OCI-LY3 (cell line): ENCODE results near the gene INTS1.

Source experiments
- H2AFZ ChIP-seq: fragments of 200-600, 300-600 bp; shearing (Covaris generic); 2 replicates; pipeline ENCODE4 v1.6.0; 2014; ENCODE audit warnings: antibody characterized with exemption, low read depth, low read length
- H3K27ac ChIP-seq: fragments of 200-600, 300-600 bp; sonication (generic); 2 replicates; pipeline ENCODE4 v1.5.1; 2014; ENCODE audit warnings: mild to moderate bottlenecking, low read length, moderate library complexity, mixed read lengths
- H3K27me3 ChIP-seq: fragments of 200-600, 300-600 bp; sonication (generic); 2 replicates; pipeline ENCODE4 v1.6.1; 2014; ENCODE audit warnings: low read depth, low read length, mixed read lengths
- H3K36me3 ChIP-seq: fragments of 200-600, 300-600 bp; sonication (generic); replicated peaks from 2 replicates; pipeline ENCODE3; 2014; ENCODE audit warnings: low read depth, low read length, mixed read lengths
- H3K4me1 ChIP-seq: fragments of 300-600, 200-600 bp; sonication (generic); 2 replicates; pipeline ENCODE4 v1.6.1; 2014; ENCODE audit warnings: low read length, mixed read lengths
- H3K4me2 ChIP-seq: fragments of 200-600, 300-600 bp; sonication (generic); 2 replicates; pipeline ENCODE4 v1.6.1; 2014; ENCODE audit warnings: low read length, mixed read lengths
- H3K4me3 ChIP-seq: fragments of 300-600, 200-600 bp; sonication (generic); 2 replicates; pipeline ENCODE4 v1.5.1; 2014; ENCODE audit warnings: antibody characterized with exemption, mild to moderate bottlenecking, low read length, moderate library complexity
- H3K79me2 ChIP-seq: fragments of 300-600, 200-600 bp; shearing (Covaris generic); 2 replicates; pipeline ENCODE4 v1.6.1; 2014; ENCODE audit warnings: mild to moderate bottlenecking, low read length, mixed read lengths
- H3K9ac ChIP-seq: fragments of 300-600, 200-600 bp; shearing (Covaris generic); 2 replicates; pipeline ENCODE4 v1.6.0; 2014; ENCODE audit warnings: mild to moderate bottlenecking, low read length, moderate library complexity
- H3K9me3 ChIP-seq: fragments of 200-600, 300-600 bp; shearing (Covaris generic); 2 replicates; pipeline ENCODE4 v1.6.1; 2014; ENCODE audit warnings: low read length, mixed read lengths; ENCODE audit not compliant: insufficient read depth
- H4K20me1 ChIP-seq: fragments of 200-600, 300-600 bp; sonication (generic); 2 replicates; pipeline ENCODE4 v1.6.1; 2016; ENCODE audit warnings: low read length, mixed read lengths; ENCODE audit not compliant: insufficient read depth
- EZH2phosphoT487 ChIP-seq: fragments of 200-600 bp; shearing (Covaris generic); IDR thresholded peaks from 2 replicates; pipeline ENCODE4 v1.6.1; 2018; ENCODE audit warnings: antibody characterized with exemption, mixed run types, low read depth
- TF ChIP-seq, protein P1 (sequence below): fragments of 200-600, 300-600 bp; sonication (generic); IDR thresholded peaks from 2 replicates; pipeline ENCODE4 v1.5.1; 2014; ENCODE audit warnings: antibody characterized with exemption, low read length, low read depth

Gene INTS1

DNA sequence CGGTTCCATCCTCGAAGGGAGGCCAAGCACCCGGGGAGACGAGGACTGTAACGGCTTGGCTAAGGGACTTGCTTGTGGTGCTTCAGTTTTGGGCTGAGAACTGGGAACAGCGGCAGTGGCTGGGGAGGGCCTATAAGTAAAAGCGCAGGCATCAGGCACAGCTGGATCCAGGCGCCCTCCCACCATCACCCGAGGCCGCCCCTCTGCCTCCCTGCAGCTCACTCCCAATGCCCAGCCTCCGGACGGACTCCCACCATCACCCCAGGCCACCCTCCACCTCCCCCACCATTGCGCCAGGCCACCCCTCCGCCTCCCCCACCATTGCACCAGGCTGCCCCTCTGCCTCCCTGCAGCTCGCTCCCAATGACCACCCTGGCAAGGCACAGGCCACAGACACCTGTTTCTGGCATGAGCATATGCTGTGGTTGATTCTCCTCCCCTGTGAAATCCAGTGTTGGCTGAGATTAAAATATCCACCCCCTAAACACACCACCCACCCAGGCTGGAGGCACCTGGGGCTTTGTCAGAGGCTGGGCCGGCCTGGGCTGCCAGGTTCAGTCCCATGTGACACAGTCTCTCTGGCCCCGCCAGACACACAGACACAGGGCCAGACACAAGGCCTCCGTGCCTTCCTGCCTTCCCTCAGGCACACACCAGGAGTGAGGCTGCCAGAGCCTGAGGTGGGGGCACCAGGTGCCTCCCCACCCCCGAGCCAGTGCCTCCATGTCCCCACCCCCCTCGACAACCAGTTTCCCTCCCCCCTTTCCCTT lies 61.6 kb downstream of the INTS1 start:
- H3K79me2 ChIP-seq: no peaks in the 10 kb centered on the region
- no peaks in the 10 kb centered on the region for H3K9me3 ChIP-seq
- no peak overlapping the region for H3K4me2 ChIP-seq
- no peak overlapping the region for H3K9ac ChIP-seq
- no peak overlapping the region for H3K27ac ChIP-seq
- no peaks in the 10 kb centered on the region for H3K36me3 ChIP-seq
- no peaks in the 10 kb centered on the region for H3K4me1 ChIP-seq
- H3K27me3 ChIP-seq: no peaks in the 10 kb centered on the region
- H3K4me3 ChIP-seq: no peak overlapping the region
- TF ChIP-seq, protein P1, sequence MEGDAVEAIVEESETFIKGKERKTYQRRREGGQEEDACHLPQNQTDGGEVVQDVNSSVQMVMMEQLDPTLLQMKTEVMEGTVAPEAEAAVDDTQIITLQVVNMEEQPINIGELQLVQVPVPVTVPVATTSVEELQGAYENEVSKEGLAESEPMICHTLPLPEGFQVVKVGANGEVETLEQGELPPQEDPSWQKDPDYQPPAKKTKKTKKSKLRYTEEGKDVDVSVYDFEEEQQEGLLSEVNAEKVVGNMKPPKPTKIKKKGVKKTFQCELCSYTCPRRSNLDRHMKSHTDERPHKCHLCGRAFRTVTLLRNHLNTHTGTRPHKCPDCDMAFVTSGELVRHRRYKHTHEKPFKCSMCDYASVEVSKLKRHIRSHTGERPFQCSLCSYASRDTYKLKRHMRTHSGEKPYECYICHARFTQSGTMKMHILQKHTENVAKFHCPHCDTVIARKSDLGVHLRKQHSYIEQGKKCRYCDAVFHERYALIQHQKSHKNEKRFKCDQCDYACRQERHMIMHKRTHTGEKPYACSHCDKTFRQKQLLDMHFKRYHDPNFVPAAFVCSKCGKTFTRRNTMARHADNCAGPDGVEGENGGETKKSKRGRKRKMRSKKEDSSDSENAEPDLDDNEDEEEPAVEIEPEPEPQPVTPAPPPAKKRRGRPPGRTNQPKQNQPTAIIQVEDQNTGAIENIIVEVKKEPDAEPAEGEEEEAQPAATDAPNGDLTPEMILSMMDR: no peak
- no peak for TF ChIP-seq EZH2phosphoT487
- H2AFZ ChIP-seq: no peak overlapping the region
- no peaks in the 10 kb centered on the region for H4K20me1 ChIP-seq

DNA sequence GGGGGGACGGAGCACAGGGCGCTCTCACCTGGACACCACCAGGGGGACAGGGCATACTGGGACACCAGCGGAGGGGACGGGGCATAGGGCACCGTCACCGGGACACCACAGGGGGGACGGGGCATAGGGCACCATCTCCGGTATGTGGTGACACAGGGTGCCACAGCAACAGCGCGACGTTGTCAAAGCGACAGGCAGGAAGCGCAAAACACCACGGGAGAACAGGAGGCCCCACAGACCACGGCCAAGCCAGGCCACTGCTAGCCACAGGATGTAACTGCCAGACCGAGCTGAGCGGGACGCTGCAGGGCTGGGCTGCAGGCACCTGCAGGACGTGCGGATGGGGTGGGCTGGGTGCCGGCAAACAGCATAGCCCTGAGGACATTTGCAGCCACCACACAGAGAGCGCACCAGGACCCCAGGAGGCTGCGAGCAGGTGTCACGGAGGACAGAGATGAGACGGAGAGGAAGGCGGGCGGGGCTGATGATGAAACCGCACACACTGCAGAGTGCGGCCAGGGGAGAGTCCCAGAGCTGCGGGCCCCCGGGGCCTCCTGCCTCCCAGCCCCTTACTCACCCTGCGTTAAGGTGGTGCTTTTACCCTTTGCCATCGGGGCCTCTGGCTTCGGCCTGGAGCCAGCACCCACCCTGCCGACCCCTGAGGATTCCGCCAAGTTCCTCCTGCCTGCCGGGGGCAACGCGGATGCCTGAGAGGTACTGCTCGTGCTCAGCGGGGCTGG lies 62.4 kb downstream of the INTS1 start:
- H3K27ac ChIP-seq: no peak overlapping the region
- no peaks in the 10 kb centered on the region for H3K36me3 ChIP-seq
- H3K4me2 ChIP-seq: no peak overlapping the region
- H3K4me1 ChIP-seq: no peaks in the 10 kb centered on the region
- no peak overlapping the region for H3K9ac ChIP-seq
- H2AFZ ChIP-seq: no peak overlapping the region
- no peaks in the 10 kb centered on the region for H3K9me3 ChIP-seq
- no peak overlapping the region for H3K4me3 ChIP-seq
- no peaks in the 10 kb centered on the region for H4K20me1 ChIP-seq
- no peaks in the 10 kb centered on the region for H3K27me3 ChIP-seq
- no peak for TF ChIP-seq EZH2phosphoT487
- TF ChIP-seq, protein P1: no peak
- no peaks in the 10 kb centered on the region for H3K79me2 ChIP-seq

DNA sequence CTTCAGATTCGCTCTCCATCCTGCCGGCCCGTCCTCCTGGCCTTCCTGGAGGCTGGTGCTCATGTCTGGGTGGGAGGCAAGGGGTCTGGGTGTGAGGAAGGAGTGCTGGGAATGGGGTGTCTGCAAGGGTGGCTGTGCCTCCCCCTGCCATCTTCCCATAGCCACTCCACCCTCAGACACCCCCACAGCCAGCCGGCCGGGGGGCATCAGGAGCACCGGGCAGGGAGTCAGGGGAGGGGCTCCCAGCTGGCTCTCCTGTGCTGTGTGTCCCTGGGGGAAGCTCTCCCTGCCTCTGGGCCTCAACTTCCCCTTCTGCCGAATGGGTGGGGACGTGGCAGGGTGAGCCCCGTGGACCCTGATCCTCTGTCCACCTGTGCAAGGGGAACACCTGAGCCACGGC lies 63.6 kb downstream of the INTS1 start:
- H3K9ac ChIP-seq: no peak overlapping the region
- no peaks in the 10 kb centered on the region for H4K20me1 ChIP-seq
- no peak overlapping the region for H3K4me2 ChIP-seq
- H3K27me3 ChIP-seq: no peaks in the 10 kb centered on the region
- no peak for TF ChIP-seq EZH2phosphoT487
- TF ChIP-seq, protein P1: no peak
- no peak overlapping the region for H3K27ac ChIP-seq
- no peak overlapping the region for H3K4me3 ChIP-seq
- H2AFZ ChIP-seq: no peak overlapping the region
- H3K4me1 ChIP-seq: no peaks in the 10 kb centered on the region
- H3K9me3 ChIP-seq: no peaks in the 10 kb centered on the region
- H3K36me3 ChIP-seq: no peaks in the 10 kb centered on the region
- no peaks in the 10 kb centered on the region for H3K79me2 ChIP-seq
